GM21528 (cell line): ENCODE measurements around the gene RUNX3.
"Not testable (repeated sequence)": the region's sequence is repeated elsewhere in the genome, so short reads cannot be mapped to it uniquely, and the experiment has no call there.

ENCODE experiments used
- ATAC-seq: cut with Tn5 transposase; IDR thresholded peaks from one replicate; pipeline ENCODE4 v1.9.1; 2021; ENCODE audit warnings: mild to moderate bottlenecking, moderate library complexity; ENCODE audit not compliant: unreplicated experiment, low FRiP score

Gene RUNX3

DNA sequence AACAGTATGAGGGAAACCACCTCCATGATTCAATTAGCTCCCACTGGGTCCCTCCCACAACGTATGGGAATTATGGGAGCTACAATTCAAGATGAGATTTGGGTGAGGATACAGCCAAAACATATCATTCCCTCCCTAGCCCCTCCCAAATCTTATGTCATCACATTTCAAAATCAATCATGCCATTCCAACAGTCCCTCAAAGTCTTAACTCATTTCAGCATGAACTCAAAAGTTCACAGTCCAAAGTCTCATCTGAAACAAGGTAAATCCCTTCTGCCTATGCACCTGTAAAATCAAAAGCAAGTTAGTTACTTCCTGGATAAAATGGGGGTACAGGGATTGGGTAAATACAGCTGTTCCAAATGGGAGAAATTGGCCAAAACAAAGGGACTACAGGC, 38.7 kb downstream of the RUNX3 start:
- not testable (repeated sequence) for ATAC-seq

GRCh38 chr1:24890887-24891286, 39.2 kb downstream of the RUNX3 start:
- ATAC-seq = no peak

DNA sequence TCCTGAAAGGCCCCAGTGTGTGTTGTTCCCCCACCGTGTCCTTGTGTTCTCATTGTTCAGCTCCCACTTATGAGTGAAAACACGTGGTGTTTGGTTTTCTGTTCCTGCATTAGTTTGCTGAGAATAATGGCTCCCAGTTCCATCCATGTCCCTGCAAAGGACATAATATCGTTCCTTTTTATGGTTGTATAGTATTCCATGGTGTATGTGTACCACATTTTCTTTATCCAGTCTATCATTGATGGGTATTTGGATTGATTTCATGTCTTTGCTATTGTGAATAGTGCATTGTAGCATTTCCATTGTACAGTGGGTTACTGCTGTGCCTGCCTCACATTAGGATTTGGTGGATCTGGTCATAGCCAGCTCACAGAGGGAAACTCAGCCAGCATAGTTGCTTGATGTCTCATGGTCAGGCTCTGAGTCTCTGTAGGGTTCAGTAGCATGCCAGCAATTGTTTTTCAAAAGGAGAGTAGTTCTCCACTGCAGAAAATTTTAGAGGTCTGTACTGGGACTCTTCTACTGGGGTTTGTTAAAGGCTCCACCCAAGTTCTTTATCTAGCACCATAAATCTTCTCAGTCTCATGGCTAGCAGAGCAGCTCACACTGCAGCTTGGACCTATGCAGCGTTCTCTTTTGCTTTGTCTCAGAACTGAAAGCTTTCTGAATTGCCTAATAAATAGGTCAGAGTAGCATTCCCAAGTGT, 41.0 kb downstream of the RUNX3 start:
- no peak for ATAC-seq

DNA sequence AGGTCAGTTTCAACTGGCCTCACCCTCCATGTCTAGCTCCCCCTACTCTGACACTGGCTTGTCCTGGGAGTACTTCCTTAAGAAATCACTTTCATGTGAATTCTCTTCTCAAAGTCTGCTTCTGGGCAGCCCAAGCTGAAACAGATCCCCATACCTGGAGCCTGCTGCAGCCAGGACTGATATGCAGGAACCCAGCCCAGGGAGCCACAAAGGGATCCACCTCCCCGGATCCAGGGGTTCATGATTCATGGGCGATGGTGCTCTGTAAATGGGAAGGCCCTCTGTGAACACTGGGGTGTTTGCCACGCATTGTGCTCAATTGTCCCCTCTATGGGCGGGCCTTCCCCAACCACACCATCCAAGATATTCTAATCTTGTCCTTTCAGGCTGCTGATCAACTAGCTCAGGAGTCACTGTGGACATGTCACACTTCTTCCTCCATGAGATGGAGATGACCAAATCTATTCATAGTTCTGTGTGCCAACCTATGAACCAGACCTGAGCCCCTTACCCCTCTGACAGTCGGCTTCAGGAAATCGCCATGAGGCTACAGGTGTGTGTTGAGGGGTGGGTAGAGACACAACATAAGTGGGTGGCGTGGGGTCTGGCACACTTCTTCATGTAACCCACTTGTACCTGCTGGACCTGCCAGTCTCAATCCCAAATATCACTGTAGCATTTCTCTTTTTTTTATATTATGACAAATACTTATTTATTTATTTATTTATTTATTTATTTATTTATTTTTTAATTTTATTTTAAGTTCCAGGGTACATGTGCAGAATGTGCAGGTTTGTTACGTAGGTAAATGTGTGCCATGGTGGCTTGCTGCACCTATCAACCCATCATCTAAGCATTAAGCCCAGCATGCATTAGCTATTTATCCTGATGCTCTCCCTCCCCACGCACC, 41.8 kb downstream of the RUNX3 start:
- ATAC-seq = no peak

DNA sequence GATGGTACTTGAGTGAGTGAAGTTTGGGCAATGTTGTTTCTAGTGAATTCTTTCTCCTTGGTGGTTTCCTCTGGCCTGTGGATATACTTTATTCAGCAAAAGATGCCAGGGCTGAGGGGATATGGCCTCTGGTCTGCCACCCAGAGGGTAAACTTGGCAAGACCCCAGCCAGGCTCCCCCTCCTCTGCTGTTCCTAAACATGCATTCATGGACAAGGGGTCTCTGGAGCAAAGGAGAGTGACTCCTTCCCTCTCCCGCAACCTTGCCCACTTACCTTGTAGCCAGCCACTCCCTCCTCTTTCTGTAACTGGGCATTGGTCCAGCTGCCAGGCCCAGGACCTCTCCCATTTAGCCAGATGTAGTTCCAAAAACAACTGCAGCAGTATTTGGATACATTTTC, 43.8 kb downstream of the RUNX3 start:
- no peak for ATAC-seq

GRCh38 chr1:24884751-24885150, 45.3 kb downstream of the RUNX3 start:
- ATAC-seq = no peak

- no peak for ATAC-seq
Observed at GRCh38 chr1:24881034-24881433, 49.0 kb downstream of the RUNX3 start.

DNA sequence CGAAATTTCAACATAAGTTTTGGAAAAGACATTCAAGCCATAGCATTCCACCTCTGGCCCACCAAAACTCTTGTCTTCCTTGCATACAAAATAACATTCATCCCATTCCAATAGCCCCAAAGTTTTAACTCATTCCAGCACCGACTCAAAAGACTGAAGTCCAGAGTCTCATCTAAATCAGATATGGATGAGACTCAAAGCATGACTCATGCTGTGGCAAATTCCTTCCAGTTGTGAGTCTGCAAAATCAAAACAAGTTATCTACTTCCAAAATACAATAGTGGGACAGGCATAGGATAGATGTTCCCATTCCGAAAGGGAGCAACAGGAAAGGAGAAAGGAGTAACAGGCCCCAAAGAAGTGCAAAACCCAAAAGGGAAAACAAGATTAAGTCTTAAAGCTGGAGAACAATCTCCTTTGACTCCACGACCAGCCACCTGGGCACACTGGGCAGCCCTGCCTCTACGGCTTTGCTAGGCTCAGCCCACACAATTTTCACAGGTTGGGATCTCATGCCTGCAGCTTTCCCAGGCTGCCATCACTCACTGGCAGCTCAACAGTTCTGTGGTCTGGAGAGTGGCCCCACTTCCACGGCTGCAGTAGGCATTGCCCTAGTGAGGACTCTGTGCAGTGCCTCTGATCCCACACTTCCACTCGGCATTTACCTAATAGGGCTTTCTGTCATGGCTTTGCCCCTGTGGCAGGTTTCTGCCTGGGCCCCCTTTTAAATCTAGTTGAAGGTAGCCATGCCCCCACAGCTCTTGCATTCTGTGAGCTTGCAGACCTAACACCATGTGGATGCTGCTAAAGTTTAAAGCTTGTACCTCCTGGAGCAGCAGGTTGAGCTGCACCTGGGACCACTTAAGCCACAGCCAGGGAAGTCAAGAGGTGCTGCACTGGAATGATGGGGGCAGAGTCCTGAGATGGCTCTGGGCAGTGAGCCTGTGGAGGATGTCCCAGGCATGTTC, 51.0 kb downstream of the RUNX3 start:
- no peak for ATAC-seq

DNA sequence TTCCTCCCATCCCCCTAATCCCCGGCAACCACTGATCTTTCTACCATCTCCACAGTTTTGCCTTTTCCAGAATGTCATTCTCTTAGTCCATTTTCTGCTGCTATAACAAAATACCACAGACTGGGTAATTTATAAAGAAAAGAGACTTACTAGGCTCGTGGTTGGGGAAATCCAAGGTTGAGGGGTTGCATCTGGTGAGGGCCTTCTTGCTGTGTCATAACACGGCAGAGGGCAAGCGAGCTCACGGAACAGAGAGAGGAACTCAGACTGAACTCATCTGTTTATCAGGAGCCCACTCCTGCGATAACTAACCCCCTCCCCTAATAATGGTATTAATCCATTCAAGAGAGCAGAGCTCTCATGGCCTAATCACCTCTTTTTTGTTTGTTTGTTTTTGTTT, 52.0 kb downstream of the RUNX3 start:
- no peak for ATAC-seq

- ATAC-seq = no peak
Observed at GRCh38 chr1:24875991-24876506, 54.0 kb downstream of the RUNX3 start.

GRCh38 chr1:24875257-24875656, 54.8 kb downstream of the RUNX3 start:
- no peak for ATAC-seq

GRCh38 chr1:24874611-24875234, 55.4 kb downstream of the RUNX3 start:
- no peak for ATAC-seq

DNA sequence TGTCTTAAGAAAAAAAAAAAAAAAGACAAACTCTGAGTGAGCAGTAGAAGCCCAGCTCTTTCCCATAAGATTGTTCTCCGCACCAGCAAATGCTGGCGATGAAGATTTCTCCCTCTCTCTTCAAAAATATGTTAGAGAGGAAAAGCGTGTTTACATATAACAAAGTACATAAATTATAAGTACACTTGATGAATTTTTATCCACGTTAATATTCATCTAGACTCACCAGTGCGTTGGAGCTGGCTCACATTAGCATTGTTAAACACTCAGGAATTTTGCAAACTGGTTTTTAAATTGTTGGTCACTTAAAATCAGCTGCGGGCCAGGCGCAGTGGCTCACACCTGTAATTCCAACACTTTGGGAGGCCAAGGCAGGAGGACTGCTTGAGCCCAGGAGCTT, 56.0 kb downstream of the RUNX3 start:
- no peak for ATAC-seq

- no peak for ATAC-seq
Observed at GRCh38 chr1:24873148-24873547, 56.9 kb downstream of the RUNX3 start.

GRCh38 chr1:24872061-24872850, 57.8 kb downstream of the RUNX3 start:
- no peak for ATAC-seq

- ATAC-seq = no peak
Observed at GRCh38 chr1:24871306-24871901, 58.7 kb downstream of the RUNX3 start.

DNA sequence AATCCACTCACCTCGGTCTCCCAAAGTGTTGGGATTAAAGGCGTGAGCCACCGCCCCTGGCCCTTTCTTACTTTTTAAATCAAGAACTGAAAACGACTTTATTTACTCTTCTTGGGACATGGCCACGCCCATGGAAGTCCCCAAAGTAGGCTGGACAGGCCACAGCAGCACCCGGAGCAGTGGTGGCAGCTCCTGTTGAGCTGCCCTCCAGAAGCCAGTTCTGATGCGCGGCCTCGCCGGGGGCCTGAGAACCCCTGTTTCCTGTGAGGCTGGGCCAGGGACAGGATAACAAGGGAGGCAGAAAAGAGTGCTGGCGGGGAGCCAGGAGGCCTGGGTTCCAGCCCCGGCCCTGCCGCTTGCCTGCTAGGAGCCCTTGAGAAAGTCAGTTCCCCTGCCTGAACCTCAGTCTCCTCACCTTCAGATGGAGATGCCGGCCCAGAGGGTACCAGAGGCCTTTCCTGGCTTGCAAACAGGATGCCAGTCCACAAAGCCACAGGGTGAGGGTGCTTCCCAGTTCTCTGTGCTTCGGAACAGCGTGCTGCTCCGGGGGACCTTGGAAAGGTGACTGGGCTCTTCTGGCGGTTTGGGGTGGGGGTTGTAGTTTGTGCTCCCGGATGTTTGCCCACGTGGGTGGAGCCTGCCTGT, 59.4 kb downstream of the RUNX3 start:
- ATAC-seq = no peak
